Measurements from ENCODE around the gene ENDOU. TPM values are rescaled to one million over a fixed set of nuclear protein-coding genes. Genes with fewer than 3 reads are reported as not detected.

Gene ENDOU
- 0.40 and 0.52 TPM in 2 replicates for total RNA-seq

GRCh38 chr12:47725091-47725772, at the start of gene ENDOU:
TSS of gene ENDOU (minus strand) at chr12:47725490. CDS start at chr12:47725413, 77 bp downstream.

GRCh38 chr12:47773062-47773857, 48.0 kb upstream of the ENDOU start, which contains the start of gene SLC48A1:
TSS of gene SLC48A1 (plus strand) at chr12:47773238. CDS start at chr12:47773305, 67 bp downstream.

GRCh38 chr12:47758834-47759690, 33.8 kb upstream of the ENDOU start, which contains the start of gene RAPGEF3:
TSS of gene RAPGEF3 (minus strand) at chr12:47758880. CDS start at chr12:47758556, 324 bp downstream.

GRCh38 chr12:47705566-47706425, 19.5 kb downstream of the ENDOU start, which contains the start of gene RPAP3:
TSS of gene RPAP3 (minus strand) at chr12:47706030. CDS start at chr12:47702840, 3,190 bp downstream.

Other genes starting within 250 kb of the ENDOU start
- gene RPAP3, start 19.5 kb downstream of the ENDOU start, total RNA-seq = 13.6 and 14.3 TPM in 2 replicates
- gene RAPGEF3, start 33.4 kb upstream of the ENDOU start, total RNA-seq = 3.9 and 5.6 TPM in 2 replicates
- 22.9 and 23.5 TPM in 2 replicates for gene SLC48A1, start 47.7 kb upstream of the ENDOU start, total RNA-seq
- gene HDAC7, start 94.4 kb upstream of the ENDOU start, total RNA-seq = 46.5 and 62.4 TPM in 2 replicates
- gene VDR, start 179.5 kb upstream of the ENDOU start, total RNA-seq = 13.0 and 13.6 TPM in 2 replicates
- gene TMEM106C, start 238.1 kb upstream of the ENDOU start, total RNA-seq = 81.9 and 86.5 TPM in 2 replicates

Data from smooth muscle cell of the pulmonary artery (primary cell).